Fibroblast of skin of back (primary cell): ENCODE data around the gene BRD7.

Experiments
- DNase-seq: peaks from one replicate; pipeline ENCODE4 v3.0.0-alpha.2; 2013

BRD7 gene

GRCh38 chr16:50288920-50289319, 79.9 kb downstream of the BRD7 start:
- no peak for DNase-seq

GRCh38 chr16:50288026-50288425, 80.8 kb downstream of the BRD7 start:
- DNase-seq: no peak

- DNase-seq: no peak
Observed at GRCh38 chr16:50286681-50287080, 82.1 kb downstream of the BRD7 start.

GRCh38 chr16:50285406-50286003, 83.3 kb downstream of the BRD7 start:
- no peak for DNase-seq

- DNase-seq: no peak
Observed at GRCh38 chr16:50284131-50284911, 84.5 kb downstream of the BRD7 start.

- DNase-seq: no peak
Observed at GRCh38 chr16:50282955-50283631, 85.7 kb downstream of the BRD7 start.

DNA sequence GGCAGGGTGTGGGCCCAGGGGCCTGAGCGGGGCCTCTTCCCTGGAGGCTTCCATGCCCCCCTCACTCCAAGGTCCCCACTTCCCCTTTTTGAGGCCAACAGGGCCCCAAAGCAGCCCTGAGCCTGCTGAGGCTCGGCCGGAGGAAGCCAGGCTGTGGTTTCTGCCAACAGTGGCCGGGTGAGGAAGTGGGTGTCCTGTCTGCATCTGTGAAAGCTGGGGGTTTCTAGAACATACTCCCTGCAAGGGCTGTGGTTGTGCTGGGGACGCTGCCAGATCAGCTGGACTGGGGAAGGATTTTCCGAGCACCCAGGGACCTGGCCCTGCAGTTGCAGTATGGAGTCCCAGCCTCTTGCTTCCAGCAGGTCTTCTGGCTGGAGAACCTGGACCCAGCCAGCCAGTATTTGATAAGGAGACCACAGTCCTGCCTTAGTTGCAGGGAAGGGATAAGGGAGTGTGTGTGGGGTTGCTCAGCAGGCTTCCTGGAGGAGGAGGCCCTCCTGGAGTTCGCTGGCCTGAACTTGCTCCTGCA, 86.7 kb downstream of the BRD7 start:
- no peak for DNase-seq

GRCh38 chr16:50281391-50282009, 87.3 kb downstream of the BRD7 start:
- no peak for DNase-seq

- no peak for DNase-seq
Observed at GRCh38 chr16:50280932-50281331, 87.9 kb downstream of the BRD7 start.

DNA sequence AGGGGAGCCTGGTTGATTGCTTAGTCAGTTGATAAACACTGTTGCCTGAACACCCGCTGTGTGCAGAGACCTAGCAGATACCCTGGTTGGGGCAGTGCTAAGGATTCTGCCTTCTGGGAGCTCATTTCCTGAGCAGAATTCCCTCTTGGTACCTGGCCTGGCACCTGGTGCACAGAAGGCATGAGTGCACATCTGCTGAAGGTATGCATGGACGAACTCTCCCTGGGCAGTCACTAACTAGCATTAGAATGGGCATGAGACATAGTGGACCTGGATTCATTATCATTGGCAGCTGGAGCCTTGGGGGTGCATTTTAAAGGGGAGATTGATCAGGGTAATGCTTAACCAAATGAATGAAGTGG, 89.3 kb downstream of the BRD7 start:
- DNase-seq: no peak

- no peak for DNase-seq
Observed at GRCh38 chr16:50278251-50278650, 90.5 kb downstream of the BRD7 start.

DNA sequence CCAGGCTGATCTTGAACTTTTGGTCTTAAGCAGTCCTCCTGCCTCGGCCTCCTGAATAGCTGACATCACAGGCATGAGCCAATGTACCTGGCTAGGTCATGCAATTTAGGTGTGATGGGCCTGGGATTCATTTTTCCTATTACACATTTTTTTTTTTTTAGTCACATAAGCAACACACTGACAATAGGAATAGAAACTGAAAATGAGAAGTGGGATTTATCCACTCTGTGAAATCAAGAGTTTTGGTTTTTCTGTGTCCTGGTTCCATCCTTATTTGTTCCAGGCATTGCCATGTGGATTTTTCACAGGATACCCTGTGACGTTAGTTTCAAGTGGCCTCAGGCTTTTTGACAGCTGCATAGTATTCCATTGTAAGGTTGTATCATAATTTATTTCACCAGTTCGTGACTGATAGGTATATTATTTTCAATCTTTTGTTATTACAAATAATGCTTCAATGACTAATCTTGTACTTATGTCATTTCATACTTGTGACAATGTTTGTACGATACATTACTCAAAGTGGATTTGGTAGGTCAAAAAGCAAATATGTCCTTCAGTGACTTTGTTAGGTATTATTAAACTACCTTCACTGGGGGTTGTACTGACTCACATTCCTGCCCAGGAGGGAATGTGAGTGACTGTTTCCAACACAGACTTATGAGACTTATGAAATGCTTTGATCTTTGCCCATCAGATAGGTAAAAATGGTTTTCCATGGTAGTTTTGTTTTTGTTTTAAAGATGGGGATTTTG, 91.8 kb downstream of the BRD7 start:
- DNase-seq: no peak

- no peak for DNase-seq
Observed at GRCh38 chr16:50276326-50276640, 92.5 kb downstream of the BRD7 start.

DNA sequence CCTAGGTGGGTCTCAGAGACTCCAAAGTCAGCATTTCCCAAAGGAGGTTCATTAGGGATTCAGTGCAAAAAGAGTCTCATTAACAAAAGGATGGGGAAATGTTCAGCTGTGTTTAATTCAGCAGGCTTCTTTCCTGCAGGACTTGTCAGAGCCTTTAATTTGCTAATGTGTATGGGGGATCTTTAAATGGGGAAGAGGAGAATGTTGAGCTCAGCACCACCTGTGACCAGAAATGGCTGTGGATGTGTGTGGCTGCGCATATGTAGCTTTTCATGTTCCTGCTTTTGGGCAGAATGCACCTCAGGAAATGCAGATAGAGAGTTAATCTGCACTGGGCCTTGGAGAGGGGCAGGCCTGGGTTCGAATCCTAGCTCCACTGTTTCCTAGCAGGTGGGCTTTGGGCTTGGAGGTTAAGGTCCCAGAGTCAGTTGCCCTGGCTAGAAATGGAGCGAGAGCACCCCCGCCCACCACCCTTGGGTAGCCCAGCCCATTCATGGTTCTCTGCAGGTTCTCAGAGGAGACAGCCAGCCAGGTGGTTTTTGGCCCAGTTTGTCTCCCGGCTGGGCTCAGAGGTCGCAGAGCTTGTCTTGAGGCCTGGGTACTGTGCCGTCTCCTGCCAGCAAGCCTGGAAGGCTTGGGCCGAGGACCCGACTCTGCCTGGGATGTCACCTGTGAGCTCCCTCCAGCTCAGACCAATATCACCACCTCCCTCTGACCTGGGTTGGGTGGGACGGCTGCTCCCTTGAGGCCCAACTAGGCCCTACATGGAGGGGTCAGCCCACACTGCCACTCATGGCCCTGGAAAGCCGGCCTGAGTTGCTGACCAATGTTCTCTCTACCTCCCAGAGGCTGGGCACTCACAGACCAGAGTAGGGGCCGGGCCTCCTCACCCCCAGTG, 93.1 kb downstream of the BRD7 start:
- no peak for DNase-seq

GRCh38 chr16:50275098-50275415, 93.7 kb downstream of the BRD7 start:
- DNase-seq: no peak

DNA sequence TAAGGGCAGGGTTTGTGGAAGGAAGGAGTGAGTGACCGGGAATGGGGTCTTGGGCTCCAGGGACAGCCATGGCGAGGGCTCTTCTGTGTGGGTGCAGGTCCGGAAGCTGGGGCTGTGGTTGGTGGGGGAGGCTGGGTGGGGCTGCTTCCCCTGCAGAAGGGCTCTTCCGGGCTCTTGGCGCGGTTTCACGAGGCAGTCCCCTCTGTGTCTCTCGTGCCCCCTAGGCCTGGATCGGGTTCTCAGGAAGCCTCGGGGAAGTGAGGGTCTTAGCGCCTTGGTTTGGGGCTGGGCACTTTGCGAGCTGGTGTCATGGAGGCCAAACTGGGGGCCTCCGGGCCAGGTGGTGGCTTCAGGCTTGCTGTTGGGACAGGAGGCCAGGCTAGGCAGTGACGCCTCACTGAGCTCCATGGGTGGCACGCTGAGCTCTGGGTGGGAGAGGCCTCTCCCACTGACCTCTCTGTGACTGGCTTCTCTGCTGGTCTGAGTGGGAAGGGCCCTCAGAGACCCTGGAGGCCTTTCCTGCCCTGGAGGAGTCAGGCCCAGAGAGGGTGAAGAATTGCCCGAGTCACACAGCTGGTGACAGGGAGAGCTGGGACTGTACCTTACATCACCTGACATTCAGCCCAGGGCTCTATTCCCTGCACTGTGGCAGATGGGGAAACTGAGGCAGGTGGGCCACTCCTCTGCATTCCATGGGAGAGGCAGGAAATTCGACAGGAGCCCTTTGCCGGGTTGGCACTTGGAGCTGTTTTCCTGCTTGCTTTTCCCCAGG, 94.3 kb downstream of the BRD7 start:
- DNase-seq: no peak

DNA sequence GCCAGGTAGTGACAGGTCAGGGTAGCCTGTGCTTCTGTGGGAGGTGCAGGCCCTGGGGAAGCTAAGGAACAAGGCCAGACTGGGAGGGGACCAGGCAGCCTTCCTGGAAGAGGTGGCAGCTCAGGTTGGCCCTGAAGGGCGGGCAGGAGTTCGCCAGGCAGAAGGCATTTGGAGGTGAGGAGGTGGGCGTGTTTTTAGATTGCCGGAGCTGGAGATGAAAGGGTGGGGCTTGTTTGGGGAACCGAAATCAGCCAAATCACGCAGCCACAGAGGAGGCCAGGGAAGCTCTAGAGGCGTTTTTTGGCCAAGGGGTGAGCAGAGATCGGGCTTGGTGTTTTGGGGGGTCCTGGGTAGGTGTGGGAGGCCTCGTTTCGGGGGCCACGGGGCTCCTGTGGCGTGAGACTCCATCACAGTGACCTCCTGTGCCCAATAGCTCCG, 94.9 kb downstream of the BRD7 start:
- DNase-seq: no peak

DNA sequence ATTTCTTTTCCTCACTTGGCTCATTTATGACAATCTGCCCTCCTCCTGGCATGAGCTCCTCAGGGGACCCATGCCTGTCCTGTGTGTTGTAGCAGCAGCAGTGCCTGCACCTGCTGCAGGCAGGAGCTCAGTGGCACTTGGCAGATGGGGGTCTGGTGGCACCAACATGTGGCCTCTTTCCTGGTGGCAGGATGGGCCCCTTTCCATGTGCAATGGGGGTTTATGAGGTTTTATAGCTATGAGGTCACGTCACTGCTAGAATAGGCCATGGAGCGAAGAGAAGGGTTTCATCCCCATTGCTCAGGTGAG, 95.5 kb downstream of the BRD7 start:
- no peak for DNase-seq

DNA sequence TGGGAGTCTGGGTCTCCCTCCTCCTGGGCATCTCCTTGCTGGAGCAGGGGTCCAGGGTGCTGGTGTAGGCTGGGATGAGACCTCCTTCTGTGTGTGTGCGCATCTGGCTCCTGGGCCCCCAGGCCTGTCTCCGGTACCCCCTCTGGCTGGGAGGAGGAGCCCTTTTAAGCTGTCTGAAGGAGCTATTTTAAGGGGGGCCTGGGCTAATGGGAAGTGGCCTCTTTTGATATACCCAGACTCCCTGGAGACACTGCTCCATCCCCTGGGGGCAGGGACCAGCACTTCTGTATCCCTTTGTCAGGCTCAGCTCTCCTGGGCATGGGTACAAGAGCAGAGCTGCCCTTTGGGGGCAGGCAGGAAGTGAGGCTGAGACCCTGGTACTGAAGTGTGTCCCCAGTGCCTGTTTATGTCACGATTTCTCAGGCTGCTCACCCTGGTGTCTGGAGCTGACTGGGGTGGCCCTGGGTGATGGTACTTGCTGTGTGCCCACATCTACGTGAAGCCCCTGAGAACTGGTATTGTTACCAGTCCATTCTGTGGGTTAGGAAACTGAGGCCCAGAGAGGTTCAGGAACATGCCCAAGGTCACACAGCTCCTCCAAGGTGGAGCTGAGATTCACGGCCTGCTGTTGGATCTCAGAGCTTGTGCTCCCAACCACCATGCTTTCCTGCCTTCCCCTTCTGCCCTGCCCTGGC, 96.0 kb downstream of the BRD7 start:
- no peak for DNase-seq

GRCh38 chr16:50272111-50272571, 96.6 kb downstream of the BRD7 start:
- DNase-seq: no peak
